HEK293T (cell line): ENCODE measurements around the gene OR51B4.

Experiments used
- ARNT ChIP-seq: fragments of 450-650 bp; IDR thresholded peaks from 2 replicates; pipeline ENCODE4 v1.6.1; 2017; ENCODE audit warnings: mild to moderate bottlenecking
- BHLHE40 ChIP-seq: fragments of 450-650 bp; IDR thresholded peaks from 2 replicates; pipeline ENCODE4 v1.6.1; 2016; ENCODE audit warnings: mild to moderate bottlenecking, moderate library complexity, borderline replicate concordance
- CTBP1 ChIP-seq: fragments of 450-650 bp; IDR thresholded peaks from 2 replicates; pipeline ENCODE4 v1.6.1; 2016; ENCODE audit warnings: borderline replicate concordance
- ELF4 ChIP-seq: fragments of 450-650 bp; IDR thresholded peaks from 2 replicates; pipeline ENCODE4 v1.6.1; 2017; ENCODE audit warnings: antibody characterized with exemption
- FOXA1 ChIP-seq: fragments of 450-650 bp; IDR thresholded peaks from 2 replicates; pipeline ENCODE4 v1.6.1; 2016; ENCODE audit warnings: mild to moderate bottlenecking
- FOXK2 ChIP-seq: fragments of 450-650 bp; IDR thresholded peaks from 2 replicates; pipeline ENCODE4 v1.6.1; 2016; ENCODE audit warnings: mild to moderate bottlenecking
- FOXM1 ChIP-seq: fragments of 450-650 bp; IDR thresholded peaks from 2 replicates; pipeline ENCODE4 v1.6.1; 2017; ENCODE audit warnings: mild to moderate bottlenecking, borderline replicate concordance
- HDGF ChIP-seq: fragments of 450-650 bp; IDR thresholded peaks from 2 replicates; pipeline ENCODE4 v1.6.1; 2017; ENCODE audit warnings: antibody characterized with exemption, borderline replicate concordance
- LEF1 ChIP-seq: fragments of 450-650 bp; IDR thresholded peaks from 2 replicates; pipeline ENCODE4 v1.6.1; 2017; ENCODE audit warnings: mild to moderate bottlenecking, borderline replicate concordance
- NFRKB ChIP-seq: fragments of 450-650 bp; IDR thresholded peaks from 2 replicates; pipeline ENCODE4 v1.6.1; 2016; ENCODE audit warnings: mild to moderate bottlenecking, moderate library complexity
- SP1 ChIP-seq: fragments of 450-650 bp; IDR thresholded peaks from 2 replicates; pipeline ENCODE4 v1.6.1; 2017
- SUZ12 ChIP-seq: fragments of 450-650 bp; IDR thresholded peaks from 2 replicates; pipeline ENCODE4 v1.6.1; 2016; ENCODE audit warnings: mild to moderate bottlenecking
- TF ChIP-seq, protein P1 (sequence below): fragments of 450-650 bp; IDR thresholded peaks from 2 replicates; pipeline ENCODE4 v1.6.1; 2016

DNA sequence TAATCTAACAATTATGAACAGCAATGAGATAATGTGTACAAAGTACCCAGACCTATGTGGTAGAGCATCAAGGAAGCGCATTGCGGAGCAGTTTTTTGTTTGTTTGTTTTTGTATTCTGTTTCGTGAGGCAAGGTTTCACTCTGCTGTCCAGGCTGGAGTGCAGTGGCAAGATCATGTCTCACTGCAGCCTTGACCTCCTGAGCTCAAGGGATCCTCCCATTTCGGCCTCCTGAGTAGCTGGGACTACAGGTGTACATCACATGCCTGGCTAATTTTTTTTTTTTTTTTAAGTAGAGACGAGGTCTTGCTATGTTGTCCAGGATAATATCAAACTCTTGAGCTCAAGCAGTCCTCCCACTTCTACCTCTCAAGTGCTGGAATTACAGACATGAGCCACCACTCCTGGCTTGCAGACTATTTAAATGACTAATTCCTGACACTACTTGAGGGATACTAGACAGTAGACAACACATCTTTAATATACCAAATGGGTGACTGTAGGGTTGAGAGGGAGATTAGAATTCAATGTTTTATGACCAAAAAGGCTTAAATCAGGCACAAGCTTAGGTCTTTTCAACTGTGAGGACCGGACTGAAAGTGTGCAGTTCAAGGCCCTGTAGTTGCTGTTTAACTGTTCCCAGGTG, 12.7 kb downstream of the OR51B4 start:
- no peak for TF ChIP-seq SUZ12
- TF ChIP-seq BHLHE40, result no peak
- TF ChIP-seq NFRKB, result no peak
- no peak for TF ChIP-seq SP1
- TF ChIP-seq ARNT, result no peak
- TF ChIP-seq CTBP1, result no peak
- no peak for TF ChIP-seq FOXK2
- no peak for TF ChIP-seq FOXM1
- TF ChIP-seq LEF1, result no peak
- no peak for TF ChIP-seq FOXA1
- no peak for TF ChIP-seq ELF4
- TF ChIP-seq, protein P1, sequence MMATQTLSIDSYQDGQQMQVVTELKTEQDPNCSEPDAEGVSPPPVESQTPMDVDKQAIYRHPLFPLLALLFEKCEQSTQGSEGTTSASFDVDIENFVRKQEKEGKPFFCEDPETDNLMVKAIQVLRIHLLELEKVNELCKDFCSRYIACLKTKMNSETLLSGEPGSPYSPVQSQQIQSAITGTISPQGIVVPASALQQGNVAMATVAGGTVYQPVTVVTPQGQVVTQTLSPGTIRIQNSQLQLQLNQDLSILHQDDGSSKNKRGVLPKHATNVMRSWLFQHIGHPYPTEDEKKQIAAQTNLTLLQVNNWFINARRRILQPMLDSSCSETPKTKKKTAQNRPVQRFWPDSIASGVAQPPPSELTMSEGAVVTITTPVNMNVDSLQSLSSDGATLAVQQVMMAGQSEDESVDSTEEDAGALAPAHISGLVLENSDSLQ, result no peak
- TF ChIP-seq HDGF, result no peak
